HCT116 (cell line): ENCODE measurements around the gene CETP. TPM values are rescaled to one million over a fixed set of nuclear protein-coding genes. Genes with fewer than 3 reads are reported as not detected.

ENCODE experiments used
- ATAC-seq: fragments of 200-7000 bp; cut with Tn5 transposase; 2 replicates; pipeline ENCODE4 v1.9.1; 2020; ENCODE audit warnings: mild to moderate bottlenecking, moderate library complexity
- BruUV-seq: library from RNA; stranded (reverse); fragments of 400-500 nt; replicated peaks from 2 replicates; lab custom pipeline; 2021; lab: Mats Ljungman, UMichigan
- CTCF ChIA-PET: fragments of 300-600 bp; sonication (Branson Sonifier 250); formaldehyde crosslinking; loops from one replicate; lab custom pipeline; 2021; ENCODE audit warnings: antibody characterized with exemption; lab: Charles Lee
- POLR2A ChIA-PET: fragments of 300-600, 350-600 bp; sonication (Branson Sonifier 250); formaldehyde crosslinking; loops from one replicate; lab custom pipeline; 2021; ENCODE audit warnings: antibody characterized with exemption; lab: Charles Lee
- RAD21 ChIA-PET, 2 experiments: fragments of 300-600 bp; sonication (Branson Sonifier 250); formaldehyde crosslinking; loops; one replicate each; lab custom pipeline; 2023; ENCODE audit warnings: low total read pairs in 2 of 2; ENCODE audit not compliant: uncharacterized antibody in 2 of 2, unreplicated experiment in 2 of 2, low non-redundant PET in 1 of 2; lab: Charles Lee
- DNase-seq: peaks from one replicate; pipeline ENCODE4 v3.0.0-alpha.2; 2010; ENCODE audit warnings: low read depth, low spot score
- H2AFZ ChIP-seq: fragments of 200-600 bp; shearing (Covaris generic), sonication (generic); 2 replicates; pipeline ENCODE4 v1.6.1; 2017; ENCODE audit warnings: low read depth, mixed run types, mixed read lengths, antibody characterized with exemption, low read length; ENCODE audit not compliant: poor library complexity, severe bottlenecking
- H3K27ac ChIP-seq: 2 replicates; pipeline ENCODE4 v1.5.1; 2012; ENCODE audit warnings: low read depth, low read length
- H3K27me3 ChIP-seq: fragments of 200-600 bp; sonication (generic); 2 replicates; pipeline ENCODE4 v1.6.1; 2016; ENCODE audit warnings: mixed run types, low read length, mixed read lengths; ENCODE audit not compliant: insufficient read depth
- H3K36me3 ChIP-seq, 2 experiments: fragments of 200-500 bp in 1 of 2; fragments of 200-600 bp in 1 of 2; sonication (Bioruptor generic) in 1 of 2; sonication (generic) in 1 of 2; 2 replicates each; pipeline versions ENCODE4 v1.5.1 to v1.6.1; 2014 to 2016; ENCODE audit warnings: low read length in 2 of 2, inconsistent platforms in 1 of 2, mixed read lengths in 1 of 2, mixed run types in 1 of 2; ENCODE audit not compliant: insufficient read depth in 2 of 2, control insufficient read depth in 1 of 2
- H3K4me1 ChIP-seq, 2 experiments: fragments of 200-600 bp in 1 of 2; sonication (generic) in 1 of 2; 2 replicates each; pipeline versions ENCODE4 v1.5.1 to v1.6.1; 2012 to 2017; ENCODE audit warnings: low read length in 2 of 2, inconsistent platforms in 1 of 2, mild to moderate bottlenecking in 1 of 2, mixed read lengths in 1 of 2, mixed run types in 1 of 2, moderate library complexity in 1 of 2; ENCODE audit not compliant: insufficient read depth in 2 of 2, control insufficient read depth in 1 of 2
- H3K4me2 ChIP-seq: fragments of 200-600 bp; sonication (generic); 2 replicates; pipeline ENCODE4 v1.6.1; 2017; ENCODE audit warnings: mixed run types, low read length, mixed read lengths
- H3K4me3 ChIP-seq, 2 experiments: fragments of 200-600 bp in 1 of 2; sonication (generic) in 1 of 2; replicated peaks in 1 of 2; 2 replicates each; pipeline ENCODE4 v1.5.1; 2011 to 2016; ENCODE audit warnings: low read length in 2 of 2, control low read depth in 1 of 2, low read depth in 1 of 2, mild to moderate bottlenecking in 1 of 2, mixed read lengths in 1 of 2, mixed run types in 1 of 2
- H3K79me2 ChIP-seq: fragments of 200-600 bp; sonication (generic); 2 replicates; pipeline ENCODE4 v1.6.1; 2017; ENCODE audit warnings: mild to moderate bottlenecking, mixed run types, low read length, moderate library complexity, mixed read lengths; ENCODE audit not compliant: insufficient read depth
- H3K9ac ChIP-seq: fragments of 200-600 bp; sonication (generic); 2 replicates; pipeline ENCODE4 v1.6.1; 2016; ENCODE audit warnings: low read length, mixed read lengths
- H3K9me2 ChIP-seq: fragments of 200-600 bp; sonication (generic), shearing (Covaris generic); 2 replicates; pipeline ENCODE4 v1.6.1; 2017; ENCODE audit warnings: mixed run types, mild to moderate bottlenecking, moderate library complexity; ENCODE audit not compliant: insufficient read depth
- H3K9me3 ChIP-seq, 2 experiments: fragments of 200-500 bp in 1 of 2; fragments of 200-600 bp in 1 of 2; sonication (Bioruptor generic) in 1 of 2; sonication (generic) in 1 of 2; 2 replicates each; pipeline ENCODE4 v1.6.1; 2014 to 2017; ENCODE audit warnings: low read length in 2 of 2, mixed read lengths in 2 of 2, inconsistent platforms in 1 of 2, low read depth in 1 of 2, mild to moderate bottlenecking in 1 of 2, mixed run types in 1 of 2, moderate library complexity in 1 of 2; ENCODE audit not compliant: control insufficient read depth in 1 of 2, insufficient read depth in 1 of 2
- H4K20me1 ChIP-seq: fragments of 200-600 bp; sonication (generic), shearing (Covaris generic); 2 replicates; pipeline ENCODE4 v1.6.1; 2017; ENCODE audit warnings: mixed run types, mild to moderate bottlenecking, moderate library complexity; ENCODE audit not compliant: insufficient read depth
- CBX3 ChIP-seq: IDR thresholded peaks from 2 replicates; pipeline ENCODE4 v1.6.1; 2012; ENCODE audit warnings: low read depth
- ELF1 ChIP-seq: IDR thresholded peaks from 2 replicates; pipeline ENCODE4 v1.6.1; 2012; ENCODE audit warnings: low read depth, borderline replicate concordance
- EZH2 ChIP-seq: fragments of 200-600 bp; sonication (generic); IDR thresholded peaks from 2 replicates; pipeline ENCODE4 v1.6.1; 2017; ENCODE audit warnings: antibody characterized with exemption, mixed run types
- EZH2phosphoT487 ChIP-seq: fragments of 200-600 bp; IDR thresholded peaks from 2 replicates; pipeline ENCODE4 v1.6.1; 2018; ENCODE audit warnings: antibody characterized with exemption, borderline replicate concordance
- FOSL1 ChIP-seq: IDR thresholded peaks from 2 replicates; pipeline ENCODE4 v1.6.1; 2012; ENCODE audit warnings: low read depth
- MAX ChIP-seq: IDR thresholded peaks from 2 replicates; pipeline ENCODE4 v1.6.1; 2012
- POLR2A ChIP-seq: IDR thresholded peaks from 2 replicates; pipeline ENCODE4 v1.7.0; 2011; ENCODE audit warnings: borderline replicate concordance; ENCODE audit not compliant: insufficient read depth, insufficient read length; ENCODE audit errors: extremely low read depth
- POLR2AphosphoS5 ChIP-seq: IDR thresholded peaks from 2 replicates; pipeline ENCODE4 v1.6.1; 2011; ENCODE audit warnings: mild to moderate bottlenecking, low read depth, low read length, moderate library complexity
- RAD21 ChIP-seq: IDR thresholded peaks from 2 replicates; pipeline ENCODE4 v1.6.1; 2012; ENCODE audit warnings: low read depth, mild to moderate bottlenecking
- SP1 ChIP-seq: IDR thresholded peaks from 2 replicates; pipeline ENCODE4 v1.6.1; 2012; ENCODE audit warnings: low read depth
- TCF7L2 ChIP-seq: IDR thresholded peaks from 2 replicates; pipeline ENCODE4 v1.7.0; 2011; ENCODE audit warnings: borderline replicate concordance, inconsistent platforms; ENCODE audit not compliant: insufficient read depth, insufficient read length; ENCODE audit errors: extremely low read depth
- YY1 ChIP-seq: IDR thresholded peaks from 2 replicates; pipeline ENCODE4 v1.6.1; 2011; ENCODE audit warnings: low read length, low read depth, moderate library complexity, mild to moderate bottlenecking; ENCODE audit not compliant: insufficient replicate concordance; ENCODE audit errors: extremely low read depth
- ZBTB33 ChIP-seq: IDR thresholded peaks from 2 replicates; pipeline ENCODE4 v1.6.1; 2011; ENCODE audit warnings: mild to moderate bottlenecking, low read length, moderate library complexity; ENCODE audit not compliant: insufficient replicate concordance; ENCODE audit errors: extremely low read depth
- ZNF274 ChIP-seq: fragments of 200-500 bp; sonication (Bioruptor generic); IDR thresholded peaks from 2 replicates; pipeline ENCODE4 v1.6.1; 2014; ENCODE audit warnings: mild to moderate bottlenecking, low read depth, low read length, inconsistent platforms
- intact Hi-C: fragments of 100-400 bp; cut with micrococcal nuclease; formaldehyde crosslinking; loops from 2 replicates; pipeline ENCODE4 v1.10.0; 2022
- total RNA-seq: library from RNA; stranded (reverse); gene quantifications from one replicate; pipeline ENCODE4 v1.2.1, GENCODE V29; 2021; ENCODE audit not compliant: unreplicated experiment

CETP gene
- total RNA-seq, 1 experiment from 2014 or later = not detected

- RAD21 ChIA-PET = no interaction called here
- H3K4me2 ChIP-seq = no peak overlapping the region
- H3K36me3 ChIP-seq = no peaks in the 10 kb centered on the region
- no peak for TF ChIP-seq SP1
- TF ChIP-seq EZH2phosphoT487 = no peak
- TF ChIP-seq FOSL1 = no peak
- no peak for TF ChIP-seq ELF1
- no peak for TF ChIP-seq EZH2
- POLR2A ChIA-PET = no interaction called here
- intact Hi-C loops = no loop called here
- H3K27ac ChIP-seq = no peak overlapping the region
- CTCF ChIA-PET = interaction anchor here (3.1 kb wide), 1 partner anchor 13 kb away, joined by 12 read pairs; no protein-coding TSS in a partner anchor
- ATAC-seq = no peak
- H3K4me3 ChIP-seq = no peak overlapping the region
- H3K79me2 ChIP-seq = no peaks in the 10 kb centered on the region
- no peak overlapping the region for H2AFZ ChIP-seq
- H4K20me1 ChIP-seq = no peaks in the 10 kb centered on the region
- no TSS peak for BruUV-seq
- DNase-seq = no peak
- no peaks in the 10 kb centered on the region for H3K9me3 ChIP-seq
- H3K27me3 ChIP-seq = no peaks in the 10 kb centered on the region
- no peaks in the 10 kb centered on the region for H3K4me1 ChIP-seq
- no peak overlapping the region for H3K9ac ChIP-seq
- H3K9me2 ChIP-seq = no peaks in the 10 kb centered on the region
Observed at GRCh38 chr16:56977216-56977615, 15.5 kb downstream of the CETP start.

GRCh38 chr16:56977823-56978430 is 16.2 kb downstream of the CETP start:
- DNase-seq = no peak
- Histone ChIP-seq H3K4me3 (no peak overlapping the region), H3K4me2 (no peak overlapping the region), H3K9ac (no peak overlapping the region), H4K20me1 (no peaks in the 10 kb centered on the region), H2AFZ (no peak overlapping the region), H3K9me3 (no peaks in the 10 kb centered on the region), H3K27me3 (no peaks in the 10 kb centered on the region), H3K9me2 (no peaks in the 10 kb centered on the region), H3K27ac (no peak overlapping the region), H3K36me3 (no peaks in the 10 kb centered on the region), H3K79me2 (no peaks in the 10 kb centered on the region), H3K4me1 (no peaks in the 10 kb centered on the region)
- intact Hi-C loops = no loop called here
- RAD21 ChIA-PET = no interaction called here
- BruUV-seq = no TSS peak
- POLR2A ChIA-PET = no interaction called here
- TF ChIP-seq MAX = no peak
- no peak for TF ChIP-seq POLR2A
- no peak for TF ChIP-seq CBX3
- TF ChIP-seq ZNF274 = no peak
- TF ChIP-seq RAD21 = no peak
- TF ChIP-seq POLR2AphosphoS5 = no peak
- TF ChIP-seq ZBTB33 = no peak
- no peak for TF ChIP-seq YY1
- TF ChIP-seq TCF7L2 = no peak
- no peak for TF ChIP-seq FOSL1
- no peak for ATAC-seq
- CTCF ChIA-PET = interaction anchor here (3.1 kb wide), 1 partner anchor 13 kb away, joined by 12 read pairs; no protein-coding TSS in a partner anchor
